GM12878 (cell line): ENCODE data around the gene BICRA. TPM values are rescaled to one million over a fixed set of nuclear protein-coding genes. Genes with fewer than 3 reads are reported as not detected.
"Not testable (repeated sequence)": the region's sequence is repeated elsewhere in the genome, so short reads cannot be mapped to it uniquely, and the experiment has no call there.

Experiments used
- ATAC-seq: fragments of 200-7000 bp; cut with Tn5 transposase; 3 replicates; pipeline ENCODE4 v1.9.1; 2020; ENCODE audit warnings: mild to moderate bottlenecking, moderate library complexity
- BruUV-seq: library from RNA; stranded (reverse); fragments of 400-500 nt; replicated peaks from 2 replicates; lab custom pipeline; 2021; lab: Mats Ljungman, UMichigan
- CTCF ChIA-PET: fragments of 300-600 bp; sonication (Branson Sonifier 250); formaldehyde crosslinking; extraction: SDS; loops from one replicate; lab custom pipeline; 2021; ENCODE audit warnings: inconsistent platforms; lab: Yijun Ruan, JAX
- POLR2A ChIA-PET: fragments of 350-600 bp; formaldehyde crosslinking; extraction: SDS; loops from one replicate; lab custom pipeline; 2021; ENCODE audit warnings: inconsistent platforms; lab: Charles Lee
- RAD21 ChIA-PET: fragments of 300-600 bp; sonication (Branson Sonifier 250); formaldehyde crosslinking; loops from one replicate; lab custom pipeline; 2023; ENCODE audit warnings: antibody characterized with exemption; ENCODE audit not compliant: unreplicated experiment; lab: Charles Lee
- SMC1A ChIA-PET: fragments of 300-600 bp; sonication (Branson Sonifier 250); formaldehyde crosslinking; loops from one replicate; lab custom pipeline; 2023; ENCODE audit not compliant: unreplicated experiment, uncharacterized antibody; lab: Charles Lee
- DNase-seq: peaks from one replicate; pipeline ENCODE4 v3.0.0-alpha.2; 2011; ENCODE audit warnings: low read depth, low spot score
- FAIRE-seq: peaks from 3 replicates; lab custom pipeline; 2011; peaks lifted over from hg19 to GRCh38; lab: Jason Lieb, UNC
- H2AFZ ChIP-seq: 2 replicates; pipeline ENCODE4 v1.6.0; 2011; ENCODE audit warnings: low read depth, low read length, control low read depth; ENCODE audit not compliant: control insufficient read depth
- H3K27ac ChIP-seq: 2 replicates; pipeline ENCODE4 v1.5.1; 2011; ENCODE audit warnings: control low read depth; ENCODE audit not compliant: control insufficient read depth, insufficient read depth
- H3K27me3 ChIP-seq, 2 experiments: replicated peaks in 1 of 2; 2 replicates each; pipeline versions ENCODE4 v1.6.0 to v1.6.1; 2011; ENCODE audit warnings: low read length in 1 of 2; ENCODE audit not compliant: control insufficient read depth in 2 of 2, insufficient read depth in 2 of 2
- H3K36me3 ChIP-seq, 2 experiments: 2 replicates each; pipeline ENCODE4 v1.5.1; 2011; ENCODE audit warnings: low read length in 1 of 2; ENCODE audit not compliant: control insufficient read depth in 2 of 2, insufficient read depth in 2 of 2
- H3K4me1 ChIP-seq: 2 replicates; pipeline ENCODE4 v1.6.1; 2011; ENCODE audit warnings: mild to moderate bottlenecking, low read length, moderate library complexity, mixed read lengths; ENCODE audit not compliant: control insufficient read depth, insufficient read depth
- H3K4me2 ChIP-seq: 2 replicates; pipeline ENCODE4 v1.6.0; 2011; ENCODE audit warnings: control low read depth; ENCODE audit not compliant: control insufficient read depth, insufficient read depth
- H3K4me3 ChIP-seq: fragments of 200-600 bp; sonication (generic); 2 replicates; pipeline ENCODE4 v1.5.1; 2016
- H3K79me2 ChIP-seq: 2 replicates; pipeline ENCODE4 v1.6.0; 2011; ENCODE audit warnings: low read length; ENCODE audit not compliant: control insufficient read depth, insufficient read depth
- H3K9ac ChIP-seq: 2 replicates; pipeline ENCODE4 v1.8.0; 2011; ENCODE audit warnings: low read length, control low read depth, mixed read lengths; ENCODE audit not compliant: control insufficient read depth, insufficient read depth
- H3K9me3 ChIP-seq: replicated peaks from 3 replicates; pipeline ENCODE4 v1.5.1; 2011; ENCODE audit warnings: mild to moderate bottlenecking, low read length; ENCODE audit not compliant: control insufficient read depth, insufficient read depth
- H4K20me1 ChIP-seq: 2 replicates; pipeline ENCODE4 v1.6.0; 2011; ENCODE audit not compliant: control insufficient read depth, insufficient read depth
- ATF7 ChIP-seq: fragments of 450-650 bp; IDR thresholded peaks from 2 replicates; pipeline ENCODE4 v1.6.1; 2016; ENCODE audit warnings: low read depth, mild to moderate bottlenecking
- FOXM1 ChIP-seq: IDR thresholded peaks from 2 replicates; pipeline ENCODE4 v1.6.1; 2012; ENCODE audit warnings: low read depth, mild to moderate bottlenecking, inconsistent platforms, low read length, moderate library complexity
- GATAD2B ChIP-seq: fragments of 450-650 bp; conservative IDR thresholded peaks from 2 replicates; pipeline ENCODE4 v1.6.1; 2017; ENCODE audit warnings: low read depth, mild to moderate bottlenecking, moderate library complexity
- IKZF1 ChIP-seq: fragments of 450-650 bp; conservative IDR thresholded peaks from 2 replicates; pipeline ENCODE4 v1.6.1; 2017; ENCODE audit warnings: antibody characterized with exemption, mild to moderate bottlenecking
- IRF4 ChIP-seq: IDR thresholded peaks from 2 replicates; pipeline ENCODE4 v1.6.1; 2011; ENCODE audit warnings: low read depth, low read length
- JUND ChIP-seq: IDR thresholded peaks from 2 replicates; pipeline ENCODE4 v1.6.1; 2012; ENCODE audit warnings: low read depth, mild to moderate bottlenecking, low read length, improper control_type of control experiment, moderate library complexity
- MLLT1 ChIP-seq: fragments of 450-650 bp; IDR thresholded peaks from 2 replicates; pipeline ENCODE4 v1.6.1; 2016; ENCODE audit warnings: mild to moderate bottlenecking
- PML ChIP-seq: IDR thresholded peaks from 2 replicates; pipeline ENCODE4 v1.6.1; 2012; ENCODE audit warnings: low read length, inconsistent platforms
- RAD21 ChIP-seq: IDR thresholded peaks from 2 replicates; pipeline ENCODE4 v1.6.1; 2011; ENCODE audit warnings: mild to moderate bottlenecking, low read depth, low read length, moderate library complexity; ENCODE audit not compliant: insufficient read depth
- RBBP5 ChIP-seq: fragments of 200-600 bp; sonication (generic); conservative IDR thresholded peaks from 2 replicates; pipeline ENCODE4 v1.6.1; 2016
- RUNX3 ChIP-seq: IDR thresholded peaks from 2 replicates; pipeline ENCODE4 v1.6.1; 2012; ENCODE audit warnings: low read length, inconsistent platforms
- TCF7 ChIP-seq: IDR thresholded peaks from 2 replicates; pipeline ENCODE4 v1.6.1; 2014; ENCODE audit warnings: antibody characterized with exemption, borderline replicate concordance
- ZBTB11 ChIP-seq: fragments of 450-650 bp; formaldehyde crosslinking; IDR thresholded peaks from 2 replicates; pipeline ENCODE4 v1.5.0; 2022; ENCODE audit warnings: mild to moderate bottlenecking, missing genetic modification characterization
- WGBS: methylation state at CpG from one replicate; pipeline ENCODE4 v1.1.6; 2016; ENCODE audit warnings: low lambda C conversion rate; ENCODE audit not compliant: insufficient replicate concordance, insufficient coverage; ENCODE audit errors: missing lambda C conversion rate; 5-methylcytosine and 5-hydroxymethylcytosine counted together
- in situ Hi-C: fragments of 300-500 bp; cut with MboI; formaldehyde crosslinking; loops from 9 replicates; pipeline ENCODE4 v1.14.3; 2018; ENCODE audit warnings: mixed read lengths
- intact Hi-C: fragments of 100-400 bp; cut with micrococcal nuclease; formaldehyde crosslinking; loops from one replicate; pipeline ENCODE4 v1.14.2; 2022; ENCODE audit not compliant: unreplicated experiment
- polyA plus RNA-seq, 11 experiments: library from polyadenylated mRNA; depleted of rRNA in 4 of 11; unstranded in 6 of 11; stranded (reverse) in 5 of 11; fragments of >200 nt; fragmentation: Nextera tagmentation in 4 of 11; fragmentation: Illumina TruSeq in 1 of 11; extraction: Ambion mirVana in 4 of 11; extraction: Trizol in 1 of 11; gene quantifications; 1 replicate in 1 of 11; 2 replicates in 10 of 11; pipeline versions ENCODE4 v1.2.1 to v1.2.3, GENCODE V29; 2011 to 2016; ENCODE audit warnings: inconsistent platforms in 2 of 11, missing spikeins in 2 of 11, low read depth in 1 of 11
- total RNA-seq, 4 experiments: library from RNA; depleted of rRNA in 3 of 4; stranded (reverse); fragments of >200 nt in 3 of 4; fragmentation: Illumina TruSeq in 1 of 4; extraction: Trizol in 1 of 4; gene quantifications; 2 replicates each; pipeline versions ENCODE4 v1.2.1 to v1.2.3, GENCODE V29; 2013 to 2021

The BICRA gene
- total and polyA plus RNA-seq, 10 of the 15 experiments (the other 5 are each of a cell fraction or from before 2014, with no cell fraction given) = 0.11 to 15.3 (median 1.3) TPM

GRCh38 chr19:47746129-47746528, 137.2 kb downstream of the BICRA start:
- ChIA-PET RAD21 (interaction anchor here (1.5 kb wide), 1 partner anchor 397 kb away, joined by 4 read pairs; the partner anchor contains the start of gene DHX34), CTCF (interaction anchor here (0.7 to 4.1 kb wide), 6 partner anchors 19 to 397 kb away, joined by 3 to 15 read pairs (median 3); partner anchors contain the start of genes DHX34 and EHD2), POLR2A (interaction anchor here (0.7 kb wide), 1 partner anchor 54 kb away, joined by 3 read pairs; no protein-coding TSS in a partner anchor), SMC1A (interaction anchor here (1.3 kb wide), 1 partner anchor 309 kb away, joined by 3 read pairs; no protein-coding TSS in a partner anchor)
- in situ Hi-C loops, FAIRE-seq, H3K9me3 ChIP-seq, ATAC-seq, DNase-seq, H4K20me1 ChIP-seq, H3K27me3 ChIP-seq, intact Hi-C loops, H2AFZ ChIP-seq: not testable (repeated sequence)
- Histone ChIP-seq H3K27ac (peak overlapping the region; percentile 33; the same call in 1 of the 2 replicates), H3K4me1 (peaks cover 16% of the 10 kb centered on the region), H3K79me2 (peaks cover 28% of the 10 kb centered on the region), H3K4me2 (peak overlapping the region; percentile 9; the same call in 1 of the 2 replicates), H3K9ac (peak overlapping the region; percentile 91; the same call in 1 of the 2 replicates), H3K4me3 (peak overlapping the region; percentile 92), H3K36me3 (peaks cover 6 to 12% of the 10 kb centered on the region in 2 experiments)
- peak; percentile 99 for TF ChIP-seq MLLT1
- BruUV-seq = TSS peak; percentile 77
- WGBS = 39% methylated on average over 14 of the region's 17 CpGs

- Histone ChIP-seq H4K20me1 (no peaks in the 10 kb centered on the region), H3K27me3 (no peaks in the 10 kb centered on the region), H3K9ac (no peak overlapping the region), H3K36me3 (peaks cover 25 to 32% of the 10 kb centered on the region in 2 experiments), H3K27ac (peak overlapping the region; percentile 52), H3K4me1 (peaks cover 6% of the 10 kb centered on the region), H3K9me3 (no peaks in the 10 kb centered on the region), H3K79me2 (peaks cover 28% of the 10 kb centered on the region), H2AFZ (no peak overlapping the region), H3K4me3 (peak overlapping the region; percentile 46; the same call in 1 of the 2 replicates), H3K4me2 (peak overlapping the region; percentile 73; the same call in 1 of the 2 replicates)
- no TSS peak for BruUV-seq
- POLR2A ChIA-PET = no interaction called here
- RAD21 ChIA-PET = no interaction called here
- intact Hi-C loops = no loop called here
- CTCF ChIA-PET = interaction anchor here (1.0 kb wide), 1 partner anchor 9 kb away, joined by 3 read pairs; no protein-coding TSS in a partner anchor
- 2% methylated on average over 3 of the region's 3 CpGs for WGBS
- SMC1A ChIA-PET = no interaction called here
- FAIRE-seq = peak; percentile 88
- DNase-seq = peak; percentile 51
- peak; percentile 85 for ATAC-seq
- in situ Hi-C loops = no loop called here
- peak; percentile 56; the same call in 1 of the 2 replicates for TF ChIP-seq IKZF1
- no peak for TF ChIP-seq RBBP5
- TF ChIP-seq GATAD2B = peak; percentile 18; the same call in 1 of the 2 replicates
- no peak for TF ChIP-seq ZBTB11 (CRISPR knock-in tag)
- TF ChIP-seq RAD21 = no peak
- no peak for TF ChIP-seq JUND
- peak; percentile 77 for TF ChIP-seq PML
- peak; percentile 97 for TF ChIP-seq RUNX3
- TF ChIP-seq ATF7 = peak; percentile 61; the same call in 1 of the 2 replicates
- TF ChIP-seq FOXM1 = peak; percentile 80; the same call in 1 of the 2 replicates
- TF ChIP-seq TCF7 = peak; percentile 84
- TF ChIP-seq IRF4 = peak; percentile 54; the same call in 1 of the 2 replicates
Measured at GRCh38 chr19:47749326-47749725, 140.4 kb downstream of the BICRA start.
